DMS53 treated with DMSO at 0.1 percent for 48 hours (cell line): ENCODE data around the gene RPTOR.

Experiments used
- DNase-seq: peaks from one replicate; lab custom pipeline; 2025; ENCODE audit not compliant: unreplicated experiment; lab: John Stamatoyannopoulos, UW

RPTOR gene

DNA sequence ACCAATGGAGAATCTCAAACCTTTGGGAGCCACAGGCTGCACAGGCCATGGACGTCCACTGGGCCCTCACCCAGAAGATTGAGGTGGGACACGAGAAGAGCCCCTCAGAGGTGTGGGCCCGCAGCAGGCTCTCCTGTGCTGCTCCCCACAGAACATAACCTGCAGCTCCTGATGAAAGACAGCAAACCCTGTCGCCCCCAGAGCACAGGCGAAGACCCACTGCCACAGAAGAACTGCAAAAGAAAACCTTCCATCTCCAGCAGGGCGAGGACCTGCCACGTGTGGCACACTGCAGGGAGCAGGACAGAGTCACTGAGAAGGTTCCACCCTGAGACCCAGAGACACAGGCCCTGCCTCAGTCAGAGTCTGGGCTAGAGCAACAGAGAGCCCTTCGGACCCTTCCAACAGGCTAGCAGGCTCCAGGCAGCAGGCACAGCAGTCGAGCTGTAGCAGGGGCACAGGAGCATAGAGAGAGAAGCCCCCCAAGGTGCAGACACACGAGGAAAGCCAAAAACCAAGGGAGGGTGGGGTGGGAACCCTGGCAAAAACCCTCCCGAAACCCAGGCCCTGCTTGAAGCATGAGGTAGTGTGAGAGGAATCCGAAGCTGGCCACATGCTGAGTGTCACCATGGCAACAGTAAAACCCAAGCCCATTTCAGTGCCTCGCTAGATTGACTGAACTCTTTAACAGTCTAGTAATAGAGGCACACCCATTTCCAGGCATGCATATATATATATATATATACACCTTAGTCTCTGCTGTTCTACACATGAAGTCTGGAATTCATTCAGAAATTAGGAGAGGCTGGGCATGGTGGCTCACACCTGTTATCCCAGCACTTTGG lies 387.0 kb downstream of the RPTOR start:
- DNase-seq, result no peak

DNA sequence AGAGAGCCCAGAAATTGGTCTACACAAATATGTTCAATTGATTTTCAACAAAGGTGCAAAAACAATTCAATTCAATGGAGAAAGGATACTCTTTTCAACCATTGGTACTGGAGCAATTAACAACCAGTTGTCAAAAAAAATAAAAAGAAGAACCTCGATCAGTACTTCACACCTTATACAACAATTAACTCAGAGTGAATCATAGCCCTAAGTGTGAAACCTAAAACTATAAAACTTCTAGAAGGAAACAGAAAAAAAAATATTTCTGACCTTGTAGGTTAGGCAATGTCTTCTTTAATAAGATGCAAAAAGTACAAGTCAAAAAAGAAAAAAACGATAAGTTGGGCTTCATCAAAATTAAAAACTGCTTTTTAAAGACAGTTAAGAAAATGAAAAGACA lies 390.9 kb downstream of the RPTOR start:
- no peak for DNase-seq

DNA sequence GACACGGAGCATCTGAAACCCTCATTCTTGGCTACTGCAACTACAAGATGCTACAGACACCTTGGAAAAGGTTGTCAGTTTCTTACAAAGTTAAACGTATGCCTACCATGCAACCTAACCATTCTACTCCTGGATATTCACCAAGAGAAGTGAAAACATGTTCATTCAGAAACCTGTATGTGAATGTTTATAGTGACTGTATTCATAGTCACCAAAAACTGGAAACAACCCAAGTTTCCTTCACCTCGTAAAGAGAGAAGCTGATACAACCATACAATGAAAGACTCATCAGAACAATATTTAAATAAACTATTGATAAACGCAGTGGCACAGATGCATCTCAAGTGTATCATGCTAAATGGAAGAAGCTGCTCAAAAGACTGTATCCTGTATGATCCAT lies 391.6 kb downstream of the RPTOR start:
- DNase-seq, result no peak

DNA sequence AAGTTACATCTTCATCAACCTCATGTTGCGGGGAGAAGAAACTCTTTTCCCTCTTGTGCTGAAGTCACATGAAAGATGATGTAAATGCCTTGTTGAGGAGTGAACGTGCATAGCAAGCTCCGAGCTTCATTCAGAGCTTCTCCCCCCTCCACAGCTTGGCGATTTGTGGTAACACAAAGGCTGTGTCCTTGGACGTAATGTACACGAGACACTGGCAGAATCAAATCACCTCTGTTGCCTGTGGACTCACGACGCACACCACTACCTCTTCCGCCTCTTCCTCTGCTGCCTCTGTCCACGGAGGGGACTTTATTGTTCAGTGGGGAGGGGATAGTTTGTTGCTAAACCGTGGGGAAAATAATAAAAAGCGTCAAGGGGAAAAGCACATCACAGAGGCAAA lies 392.1 kb downstream of the RPTOR start:
- no peak for DNase-seq

DNA sequence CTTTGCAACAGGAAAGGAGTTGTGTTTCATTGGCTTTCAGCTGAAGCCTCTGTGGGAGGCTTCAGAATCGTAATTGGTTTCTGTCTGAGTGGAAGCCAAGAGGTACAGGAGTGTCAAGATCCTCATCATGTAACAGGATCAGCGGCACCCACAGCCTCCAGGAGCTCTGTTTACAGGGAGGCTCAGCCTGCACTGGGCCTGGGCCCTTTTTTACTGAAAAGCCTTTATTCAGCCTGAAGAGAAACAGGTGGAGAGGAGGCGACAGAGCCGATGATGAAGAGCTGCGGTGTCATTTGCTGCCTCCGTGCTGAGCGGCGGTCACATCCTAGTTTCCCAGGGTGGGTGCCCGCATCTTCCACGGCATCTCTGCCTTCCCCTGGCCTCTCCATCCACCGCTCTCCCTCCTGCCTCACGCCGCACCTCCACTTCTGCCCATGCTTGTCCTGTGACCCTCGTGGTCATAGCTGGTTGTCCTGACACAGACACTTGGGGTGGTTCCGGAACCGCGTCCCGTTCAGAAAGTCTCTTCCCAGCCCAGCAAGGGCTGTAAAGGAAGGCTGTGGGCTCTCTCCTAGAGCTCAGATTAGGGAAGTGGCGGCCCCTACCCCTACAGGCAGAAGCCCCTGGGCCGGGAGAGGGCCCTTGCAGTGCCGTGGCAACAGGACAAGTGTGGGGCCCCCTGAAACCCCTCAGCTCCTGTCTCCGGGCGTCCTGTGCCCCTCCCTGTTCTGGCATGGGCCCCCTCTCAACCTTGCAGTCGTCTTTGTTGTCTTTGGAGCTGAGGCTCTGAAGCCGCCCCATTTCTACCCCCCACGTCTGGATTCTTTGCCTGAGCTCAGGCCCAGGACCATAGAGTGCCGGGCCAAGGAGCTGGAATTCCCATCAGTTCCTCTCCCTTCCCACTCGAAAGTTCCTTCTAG lies 393.1 kb downstream of the RPTOR start:
- no peak for DNase-seq

DNA sequence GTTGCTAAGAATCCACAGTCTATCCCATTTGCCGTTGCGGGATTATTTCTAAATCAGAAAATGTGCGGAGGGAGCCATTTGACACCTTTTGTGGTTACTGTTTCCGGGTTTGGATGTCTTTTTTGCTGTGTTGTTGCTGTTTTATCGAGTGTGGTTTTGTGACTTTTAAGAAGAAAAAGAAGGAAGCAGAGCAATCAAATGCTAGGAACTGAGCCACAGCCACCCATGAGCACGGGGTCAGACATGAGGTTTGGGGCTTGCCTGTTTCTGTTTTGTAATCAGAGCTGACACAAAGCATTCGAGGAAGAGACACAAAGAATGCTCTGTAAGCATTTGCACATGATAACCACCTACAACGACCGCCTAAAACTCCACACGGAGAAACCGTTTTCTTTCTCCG lies 393.9 kb downstream of the RPTOR start:
- DNase-seq, result no peak

DNA sequence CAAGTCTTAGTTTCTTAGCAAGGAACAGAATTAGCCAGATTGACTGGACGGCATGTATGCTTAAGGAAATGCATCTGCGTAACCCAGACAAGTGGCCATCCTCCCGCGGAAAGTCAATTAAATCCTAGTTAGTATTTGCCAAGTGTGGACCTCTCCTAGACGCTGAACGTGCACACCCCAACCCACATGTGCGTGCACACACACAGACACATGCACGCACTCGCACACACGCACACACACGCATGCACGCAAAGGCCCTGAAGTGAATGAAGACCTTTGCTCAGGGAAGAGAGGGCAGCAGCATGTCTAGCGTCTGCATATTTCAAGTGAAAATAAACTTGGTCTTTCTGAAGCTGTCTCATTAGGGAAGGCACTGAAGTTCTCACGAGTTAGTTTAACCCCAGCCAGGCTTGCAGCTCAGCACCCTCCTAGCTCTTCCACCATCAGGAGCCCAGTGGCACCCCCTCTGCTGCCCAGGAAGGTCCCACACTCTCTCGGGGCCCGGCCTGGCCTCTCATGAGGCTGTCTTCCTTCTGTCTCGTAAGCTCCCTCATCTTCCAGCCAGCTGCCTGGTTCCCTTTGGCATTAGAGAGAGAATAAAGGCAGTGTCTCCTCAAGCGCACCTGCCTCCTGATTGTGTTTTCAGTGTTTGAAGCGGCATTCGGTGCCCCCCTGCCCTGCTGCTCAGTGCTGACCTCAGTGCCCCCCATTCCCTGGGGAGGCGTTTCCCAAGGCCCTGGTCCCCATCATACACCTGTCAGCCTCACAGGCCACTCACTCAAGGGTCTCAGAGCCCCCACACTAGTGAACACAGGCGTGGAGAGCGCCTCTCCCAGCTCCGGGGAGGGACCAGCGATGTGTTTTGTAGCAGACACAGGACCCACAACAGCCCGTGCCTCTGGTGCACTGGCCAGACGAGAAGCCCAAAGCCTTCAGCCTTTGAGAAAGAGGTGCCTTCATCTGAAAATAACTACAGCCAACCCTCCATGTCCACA lies 394.8 kb downstream of the RPTOR start:
- no peak for DNase-seq

DNA sequence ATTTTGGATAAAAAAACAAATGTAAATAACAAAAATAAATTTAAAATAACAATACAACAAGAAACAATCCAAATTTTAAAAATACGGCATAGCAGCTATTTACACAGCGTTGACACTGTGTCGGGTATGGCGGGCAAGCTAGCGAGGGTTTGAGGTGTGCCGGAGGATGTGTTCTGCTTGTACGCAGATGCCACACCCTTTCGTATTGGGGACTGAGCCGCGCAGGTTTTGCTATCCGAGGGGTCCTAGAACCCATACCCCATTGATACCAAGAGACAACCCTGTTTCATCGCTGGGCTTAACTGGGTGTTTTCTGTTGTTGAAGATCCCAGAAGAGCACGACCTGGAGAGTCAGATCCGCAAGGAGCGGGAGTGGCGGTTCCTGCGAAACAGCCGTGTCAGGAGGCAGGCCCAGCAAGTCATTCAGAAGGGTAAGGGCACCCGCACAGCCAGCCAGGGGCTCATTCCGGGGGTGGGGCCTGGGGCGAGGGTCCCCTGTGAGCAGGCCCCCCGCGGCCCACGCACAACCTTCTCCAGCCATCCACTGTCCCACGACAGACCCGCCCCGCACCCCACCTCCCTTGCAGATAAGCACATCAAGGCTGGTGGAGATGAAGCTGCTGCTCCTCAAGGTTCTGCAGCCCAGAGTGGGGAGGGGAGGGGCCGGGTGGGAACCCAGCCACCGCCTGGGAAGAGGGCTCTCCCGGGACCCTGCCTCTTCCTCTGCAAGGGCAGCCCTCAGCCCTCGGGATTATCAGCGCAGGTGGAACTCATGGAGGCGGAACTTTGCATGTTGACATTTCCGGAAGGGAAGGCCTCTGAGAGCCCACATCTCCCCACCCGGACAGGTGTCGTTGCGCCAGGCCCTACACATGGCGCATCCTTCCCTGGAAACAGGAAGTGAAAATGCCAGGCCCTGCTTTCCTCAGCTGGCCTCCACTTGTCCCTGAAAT lies 395.8 kb downstream of the RPTOR start:
- DNase-seq, result peak; percentile 52

DNA sequence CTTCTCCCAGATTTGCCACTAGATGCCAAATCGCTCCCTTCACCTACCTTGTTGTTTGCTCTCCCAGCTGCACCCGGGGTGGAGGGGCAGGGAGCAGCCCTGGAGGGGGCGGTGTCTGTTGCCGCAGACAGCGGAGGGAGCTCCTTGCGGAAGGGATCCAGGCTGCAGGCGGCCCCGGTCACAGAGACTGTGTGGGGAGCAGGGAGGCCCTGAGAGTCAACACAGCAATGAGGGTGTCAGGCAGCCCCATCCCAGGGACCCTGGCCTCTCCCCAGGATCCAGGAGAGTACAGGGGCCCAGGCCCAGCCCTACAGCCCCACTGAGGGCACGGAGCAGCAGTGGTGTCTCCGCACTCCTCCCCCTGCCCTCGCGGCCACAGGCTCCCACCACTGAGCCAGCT lies 396.5 kb downstream of the RPTOR start:
- DNase-seq, result no peak

DNA sequence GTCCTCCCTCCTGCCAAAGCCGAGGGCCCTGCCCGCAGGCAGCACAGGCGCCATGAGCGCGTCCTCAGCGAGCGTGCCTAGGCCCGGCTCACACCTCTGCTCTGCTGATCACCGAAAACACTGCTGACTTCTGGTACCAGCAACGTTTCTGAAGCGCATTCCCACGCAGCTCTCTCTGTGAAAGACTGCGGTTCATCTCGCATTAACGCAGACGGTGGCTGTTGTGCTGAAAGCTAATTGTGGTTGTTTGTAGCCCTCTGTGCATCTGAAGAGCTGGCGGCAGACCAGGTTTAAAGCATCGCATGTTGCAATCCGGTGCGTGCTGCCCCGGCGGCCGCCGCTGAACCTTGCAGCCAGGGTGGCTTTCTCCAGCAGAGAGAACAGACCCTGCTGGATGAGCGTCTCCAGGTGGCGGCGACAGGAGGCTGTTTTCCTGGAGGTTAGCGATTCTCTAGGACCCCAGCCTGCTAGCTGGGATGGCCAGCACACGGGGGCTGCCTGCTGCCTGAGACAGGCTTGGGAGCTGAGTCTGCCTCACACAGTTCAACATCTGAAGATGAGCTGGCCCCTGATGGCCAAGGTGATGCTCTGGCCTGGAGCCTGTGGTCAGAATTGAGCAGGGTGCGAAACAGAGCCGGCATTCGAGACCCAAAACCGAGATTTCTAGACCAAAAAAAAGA lies 397.2 kb downstream of the RPTOR start:
- DNase-seq, result no peak

DNA sequence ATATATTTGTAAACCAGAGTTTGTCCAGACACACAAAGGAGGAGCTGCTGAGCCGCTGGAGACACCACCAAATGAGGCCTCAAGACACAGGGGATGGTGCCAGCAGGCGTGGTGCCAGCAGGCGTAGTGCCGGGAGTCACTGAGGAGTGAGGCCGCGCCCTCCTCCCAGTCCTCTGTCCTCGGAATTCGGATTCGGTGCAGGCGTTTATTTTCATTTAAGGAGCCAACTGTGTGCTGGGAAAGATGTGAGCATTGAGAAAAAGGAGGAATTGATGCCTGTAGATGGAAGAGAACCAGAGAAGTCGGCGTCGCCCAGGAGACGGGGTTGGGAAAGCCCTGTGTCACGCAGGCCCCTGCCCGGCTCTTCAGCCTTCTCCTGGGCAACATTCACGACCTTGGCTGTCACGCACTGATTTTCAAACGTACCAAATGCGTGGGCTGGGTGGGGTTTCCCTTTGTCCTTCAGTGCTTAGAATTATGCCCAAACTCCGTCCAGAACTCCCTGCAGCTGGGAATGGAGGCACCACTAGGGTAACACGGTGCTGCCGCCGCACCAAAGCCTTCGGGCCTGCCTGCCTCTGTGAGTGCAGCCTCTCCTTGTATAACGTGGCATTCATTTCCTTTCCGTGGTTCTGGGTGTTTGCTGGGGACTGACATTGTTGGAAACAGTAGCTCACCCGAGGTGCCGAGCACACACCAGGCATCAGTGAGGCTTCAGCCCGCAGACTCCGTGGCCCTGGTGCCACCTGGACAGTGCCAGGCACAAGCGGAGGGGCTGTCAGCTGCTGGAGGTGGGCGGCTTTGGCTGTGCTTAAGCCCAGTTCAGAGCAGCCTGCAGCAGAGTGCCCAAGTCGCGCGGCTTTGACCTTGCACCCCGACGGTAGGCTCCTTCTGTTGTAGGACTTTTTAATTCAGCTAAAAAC lies 398.0 kb downstream of the RPTOR start:
- DNase-seq, result no peak

DNA sequence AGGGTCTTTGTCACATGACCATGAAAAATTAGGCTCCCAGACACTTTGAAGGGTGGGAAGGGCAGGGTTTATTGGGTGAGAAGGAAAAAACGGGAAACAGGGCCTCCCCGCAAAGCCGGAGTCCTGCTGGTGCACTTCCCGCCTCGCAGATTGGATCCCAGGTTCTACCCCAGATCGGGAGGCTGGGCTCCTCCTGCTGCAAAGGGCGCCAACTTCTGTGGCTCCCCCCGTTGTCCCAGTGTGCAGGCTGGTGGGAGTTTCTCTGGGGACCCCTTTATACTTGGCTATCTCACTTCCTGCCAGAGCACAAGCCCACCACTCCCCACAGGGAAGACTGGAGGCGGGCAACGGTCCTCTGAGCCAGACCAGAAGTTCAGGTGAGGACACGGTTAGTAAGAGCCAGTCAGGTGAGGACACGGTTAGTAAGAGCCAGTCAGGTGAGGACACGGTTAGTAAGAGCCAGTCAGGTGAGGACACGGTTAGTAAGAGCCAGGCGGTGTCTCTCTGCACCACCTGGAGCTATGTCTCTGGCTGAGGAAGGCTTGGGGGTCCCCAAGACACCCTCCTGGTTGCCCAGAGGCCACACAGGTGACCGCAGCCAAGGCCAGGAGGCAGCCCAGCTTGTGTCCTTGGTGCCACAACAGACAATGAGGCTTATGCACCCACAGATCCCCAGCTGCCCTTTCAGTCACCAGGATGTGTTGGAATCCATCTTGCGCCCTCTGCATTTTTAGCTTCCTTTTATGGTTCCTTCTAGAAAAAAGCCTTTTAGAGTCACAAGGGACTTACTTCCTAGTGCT lies 398.9 kb downstream of the RPTOR start:
- no peak for DNase-seq

DNA sequence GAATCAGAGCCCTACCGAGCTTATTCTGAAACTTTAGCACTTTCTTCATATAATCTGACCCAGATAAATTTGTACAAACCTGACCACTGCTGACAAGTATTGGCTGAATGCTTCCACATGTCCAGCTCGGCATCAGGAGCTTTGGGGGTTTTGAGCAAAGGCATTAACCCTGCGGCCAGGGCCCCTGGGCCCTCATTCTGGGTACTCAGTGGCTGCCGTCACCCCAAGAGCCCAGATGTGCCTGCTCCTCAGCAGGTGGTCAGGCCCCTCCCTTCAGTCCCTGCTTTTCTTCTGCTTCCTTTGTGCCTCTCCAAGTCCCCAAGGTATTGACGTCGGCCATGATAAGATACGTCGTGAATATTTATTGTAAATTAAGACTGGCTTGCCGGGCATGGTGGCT lies 399.7 kb downstream of the RPTOR start:
- DNase-seq, result no peak

DNA sequence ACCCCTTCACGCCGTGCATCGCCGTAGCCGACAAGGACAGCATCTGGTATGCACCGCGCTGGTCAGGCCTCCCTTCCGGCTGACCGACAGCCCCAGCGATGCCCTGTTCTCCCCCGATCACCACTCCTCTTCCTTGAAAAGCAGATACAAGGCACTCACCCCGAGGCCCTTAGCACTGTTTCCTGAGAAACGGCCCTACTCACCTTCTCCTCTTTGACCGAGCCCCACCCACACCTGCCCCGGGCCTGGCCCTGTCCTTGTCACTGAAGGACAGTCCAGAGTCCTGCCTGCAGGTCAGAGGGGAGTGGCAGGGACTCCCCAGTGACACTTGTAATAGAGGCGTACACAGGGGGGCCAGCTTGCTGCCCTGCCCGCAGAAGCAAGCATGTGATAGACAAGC lies 401.1 kb downstream of the RPTOR start:
- DNase-seq, result no peak

DNA sequence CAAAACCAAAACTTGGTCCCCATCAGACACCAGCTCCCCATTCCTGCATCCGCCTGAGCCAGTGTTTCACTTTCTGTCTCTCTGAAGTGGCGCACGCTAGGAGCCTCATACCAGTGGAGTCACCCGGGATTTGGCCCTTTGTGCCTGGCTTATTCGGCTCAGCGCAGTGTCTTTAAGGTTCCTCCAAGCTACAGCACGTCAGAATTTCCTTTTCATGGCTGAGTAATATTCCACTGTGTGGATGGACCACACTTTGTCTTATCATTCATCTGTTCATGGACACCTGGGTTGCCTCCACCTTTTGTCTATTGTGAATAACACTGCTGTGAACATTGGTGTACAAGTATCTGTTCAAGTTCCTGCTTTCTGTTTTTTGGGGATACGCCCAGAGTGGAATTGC lies 401.8 kb downstream of the RPTOR start:
- no peak for DNase-seq

DNA sequence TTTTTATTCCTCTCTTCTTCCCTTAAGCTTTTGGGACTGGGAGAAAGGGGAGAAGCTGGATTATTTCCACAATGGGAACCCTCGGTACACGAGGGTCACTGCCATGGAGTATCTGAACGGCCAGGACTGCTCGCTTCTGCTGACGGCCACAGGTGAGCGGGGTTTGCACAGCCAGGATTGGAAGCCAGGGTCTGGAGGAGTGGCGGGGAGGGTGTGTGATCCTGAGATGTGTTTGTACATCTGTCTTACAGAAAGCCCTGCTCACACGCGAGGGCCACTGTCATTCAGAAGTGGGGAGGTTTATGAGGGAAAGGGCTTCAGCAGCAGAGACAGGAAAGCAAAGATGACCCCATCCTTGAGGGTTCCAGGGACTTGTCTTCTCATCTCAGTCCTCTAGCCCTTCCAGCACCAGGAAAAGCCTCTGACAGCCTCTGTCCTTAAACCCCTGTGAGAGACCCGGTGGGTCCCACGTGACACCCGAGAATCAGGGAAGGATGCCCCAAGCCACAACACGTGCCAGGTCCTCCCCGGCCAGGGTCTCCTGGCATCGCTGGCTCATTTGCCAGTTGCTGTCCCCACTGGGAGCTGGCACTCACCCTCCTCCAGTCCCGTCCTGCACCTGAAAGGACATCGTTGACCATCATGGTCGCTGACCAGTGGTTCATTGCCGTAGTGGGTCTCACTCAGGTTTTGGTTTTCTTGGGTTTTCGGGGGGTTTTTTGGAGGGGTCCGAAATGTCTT lies 402.7 kb downstream of the RPTOR start:
- no peak for DNase-seq
